Measurements from ENCODE around the gene PRKAR1A. TPM values are rescaled to one million over a fixed set of nuclear protein-coding genes. Genes with fewer than 3 reads are reported as not detected.

Gene PRKAR1A
- total RNA-seq, 2 experiments from 2014 or later = 158 to 332 TPM

- no peak for TF ChIP-seq CTCF (conservative IDR thresholded peaks at IDR 0.05; ENCODE audit: low read length)
- no peak for TF ChIP-seq EZH2phosphoT487 (IDR thresholded peaks at IDR 0.05; ENCODE audit: borderline replicate concordance, low read depth, low read length)
- intact Hi-C loops (cut with micrococcal nuclease; ENCODE audit: unreplicated experiment) = no loop called here
- DNase-seq (ENCODE audit: low spot score) = no peak
- Histone ChIP-seq H3K4me1 (ENCODE audit: insufficient read depth, low read length, poor library complexity, severe bottlenecking) (peaks cover 53% of the 10 kb centered on the region), H2AFZ (ENCODE audit: low read length) (peak overlapping the region; percentile 22; the same call in 1 of the 2 replicates), H3K9me3 (ENCODE audit: low read length) (peaks cover 15% of the 10 kb centered on the region), H3K4me3 (ENCODE audit: low read depth, low read length, poor library complexity, severe bottlenecking) (no peak overlapping the region), H4K20me1 (ENCODE audit: insufficient read depth, low read length) (no peaks in the 10 kb centered on the region), H3K36me3 (ENCODE audit: insufficient read depth, low read length) (peaks cover 5% of the 10 kb centered on the region; the same call in 1 of the 2 replicates), H3K27ac (ENCODE audit: low read depth, low read length, poor library complexity, severe bottlenecking) (peak overlapping the region; percentile 2), H3K4me2 (ENCODE audit: low read length) (peak overlapping the region; percentile 8; the same call in 1 of the 2 replicates), H3K79me2 (ENCODE audit: insufficient read depth, low read depth, low read length) (no peaks in the 10 kb centered on the region), H3K9me2 (ENCODE audit: insufficient read depth, low read length) (no peaks in the 10 kb centered on the region)
- ChIA-PET POLR2A (interaction anchor here (0.7 to 3.9 kb wide), 7 partner anchors 8 to 701 kb away, joined by 3 to 27 read pairs (median 6); partner anchors contain the start of gene PRKAR1A), CTCF (ENCODE audit: unreplicated experiment) (interaction anchor here (1.2 kb wide), 1 partner anchor 10 kb away, joined by 3 read pairs; no protein-coding TSS in a partner anchor)
- no TSS peak for BruUV-seq (replicated peaks)
Observed at GRCh38 chr17:68501074-68501473, 11.2 kb upstream of the PRKAR1A start.

GRCh38 chr17:68505951-68506350, 6.3 kb upstream of the PRKAR1A start:
- Histone ChIP-seq H3K79me2 (ENCODE audit: insufficient read depth, low read depth, low read length) (no peaks in the 10 kb centered on the region), H3K36me3 (ENCODE audit: insufficient read depth, low read length) (no peaks in the 10 kb centered on the region), H3K4me3 (ENCODE audit: low read depth, low read length, poor library complexity, severe bottlenecking) (no peak overlapping the region), H4K20me1 (ENCODE audit: insufficient read depth, low read length) (no peaks in the 10 kb centered on the region), H3K9me3 (ENCODE audit: low read length) (peaks cover 3% of the 10 kb centered on the region), H3K9me2 (ENCODE audit: insufficient read depth, low read length) (no peaks in the 10 kb centered on the region), H3K27ac (ENCODE audit: low read depth, low read length, poor library complexity, severe bottlenecking) (no peak overlapping the region), H3K4me1 (ENCODE audit: insufficient read depth, low read length, poor library complexity, severe bottlenecking) (peaks cover 30% of the 10 kb centered on the region), H2AFZ (ENCODE audit: low read length) (no peak overlapping the region), H3K4me2 (ENCODE audit: low read length) (no peak overlapping the region)
- no peak for DNase-seq (ENCODE audit: low spot score)
- intact Hi-C loops (cut with micrococcal nuclease; ENCODE audit: unreplicated experiment) = no loop called here
- TF ChIP-seq EZH2phosphoT487 (IDR thresholded peaks at IDR 0.05; ENCODE audit: borderline replicate concordance, low read depth, low read length) = no peak
- no peak for TF ChIP-seq CTCF (conservative IDR thresholded peaks at IDR 0.05; ENCODE audit: low read length)
- BruUV-seq (replicated peaks) = no TSS peak
- POLR2A ChIA-PET = no interaction called here
- CTCF ChIA-PET (ENCODE audit: unreplicated experiment) = no interaction called here

- Histone ChIP-seq H2AFZ (ENCODE audit: low read length) (no peak overlapping the region), H3K4me2 (ENCODE audit: low read length) (no peak overlapping the region), H3K4me1 (ENCODE audit: insufficient read depth, low read length, poor library complexity, severe bottlenecking) (peaks cover 26% of the 10 kb centered on the region), H3K79me2 (ENCODE audit: insufficient read depth, low read depth, low read length) (peaks cover 2% of the 10 kb centered on the region), H3K9me2 (ENCODE audit: insufficient read depth, low read length) (no peaks in the 10 kb centered on the region), H4K20me1 (ENCODE audit: insufficient read depth, low read length) (no peaks in the 10 kb centered on the region), H3K27ac (ENCODE audit: low read depth, low read length, poor library complexity, severe bottlenecking) (no peak overlapping the region), H3K4me3 (ENCODE audit: low read depth, low read length, poor library complexity, severe bottlenecking) (no peak overlapping the region), H3K36me3 (ENCODE audit: insufficient read depth, low read length) (no peaks in the 10 kb centered on the region), H3K9me3 (ENCODE audit: low read length) (peaks cover 3% of the 10 kb centered on the region)
- no peak for DNase-seq (ENCODE audit: low spot score)
- ChIA-PET CTCF (ENCODE audit: unreplicated experiment) (no interaction called here), POLR2A (interaction anchor here (2.1 kb wide), 1 partner anchor 10 kb away, joined by 12 read pairs; no protein-coding TSS in a partner anchor)
- intact Hi-C loops (cut with micrococcal nuclease; ENCODE audit: unreplicated experiment) = no loop called here
- TF ChIP-seq EZH2phosphoT487 (IDR thresholded peaks at IDR 0.05; ENCODE audit: borderline replicate concordance, low read depth, low read length) (no peak), CTCF (conservative IDR thresholded peaks at IDR 0.05; ENCODE audit: low read length) (no peak)
- no TSS peak for BruUV-seq (replicated peaks)
Observed at GRCh38 chr17:68507576-68507975, 4.7 kb upstream of the PRKAR1A start.

Measured in OCI-LY7 (cell line).